ENCODE results near the gene DDX27.

Gene DDX27

GRCh38 chr20:49279677-49280462, 60.7 kb downstream of the DDX27 start:
- no peak for DNase-seq

DNA sequence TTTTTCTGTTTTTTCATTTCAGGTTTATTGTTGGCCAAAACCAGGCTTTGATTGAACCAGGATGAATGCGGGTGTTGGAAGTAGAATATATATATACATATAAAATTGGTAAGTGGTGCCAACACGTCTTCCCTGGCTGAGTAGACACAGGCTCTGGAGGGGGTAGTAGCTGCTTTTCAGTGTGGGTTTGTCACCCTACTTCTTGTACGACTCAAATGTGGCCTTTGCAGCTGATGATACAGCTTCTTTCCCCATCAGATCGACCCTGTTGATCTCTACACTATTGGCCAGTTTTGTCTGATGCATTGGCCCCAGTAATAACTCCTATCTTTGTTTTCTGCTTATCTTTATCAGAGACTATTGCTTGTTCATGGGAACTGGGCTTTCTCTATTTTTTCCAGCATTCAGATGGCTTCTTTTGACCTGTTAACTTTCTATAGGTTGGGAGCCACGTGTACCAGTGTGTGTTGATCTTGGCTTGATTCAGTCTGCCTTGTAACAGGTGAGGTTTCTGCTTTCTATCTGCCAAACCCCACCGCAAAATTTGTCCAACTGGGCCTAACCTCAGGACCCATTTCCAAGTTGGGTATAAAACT, 61.3 kb downstream of the DDX27 start:
- no peak for DNase-seq

- DNase-seq: no peak
These were observed 62.1 kb downstream of the DDX27 start for GRCh38 chr20:49281059-49281912.

DNA sequence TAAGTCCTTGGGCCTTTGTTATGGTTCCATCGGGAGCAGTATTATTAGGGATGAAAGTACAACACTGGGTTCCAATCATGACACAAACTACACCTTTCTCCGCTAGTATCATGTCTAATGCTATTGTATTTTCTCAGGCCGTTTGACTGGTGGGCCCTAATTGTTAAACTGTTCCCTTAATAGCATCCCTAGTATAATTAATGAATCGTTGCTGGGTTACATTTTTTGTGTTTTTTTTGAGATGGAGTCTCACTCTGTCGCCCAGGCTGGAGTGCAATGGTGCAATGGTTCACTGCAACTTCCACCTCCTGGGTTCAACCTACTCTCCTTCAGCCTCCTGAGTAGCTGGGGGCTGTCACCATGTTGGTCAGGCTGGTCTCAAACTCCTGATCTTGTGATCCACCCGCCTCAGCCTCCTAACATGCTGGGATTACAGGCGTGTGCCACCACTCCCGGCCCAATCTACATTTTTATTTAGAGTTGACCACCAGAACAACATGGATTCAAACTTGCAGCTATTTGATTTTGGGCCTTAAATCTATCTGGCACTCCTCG, 62.8 kb downstream of the DDX27 start:
- no peak for DNase-seq

DNA sequence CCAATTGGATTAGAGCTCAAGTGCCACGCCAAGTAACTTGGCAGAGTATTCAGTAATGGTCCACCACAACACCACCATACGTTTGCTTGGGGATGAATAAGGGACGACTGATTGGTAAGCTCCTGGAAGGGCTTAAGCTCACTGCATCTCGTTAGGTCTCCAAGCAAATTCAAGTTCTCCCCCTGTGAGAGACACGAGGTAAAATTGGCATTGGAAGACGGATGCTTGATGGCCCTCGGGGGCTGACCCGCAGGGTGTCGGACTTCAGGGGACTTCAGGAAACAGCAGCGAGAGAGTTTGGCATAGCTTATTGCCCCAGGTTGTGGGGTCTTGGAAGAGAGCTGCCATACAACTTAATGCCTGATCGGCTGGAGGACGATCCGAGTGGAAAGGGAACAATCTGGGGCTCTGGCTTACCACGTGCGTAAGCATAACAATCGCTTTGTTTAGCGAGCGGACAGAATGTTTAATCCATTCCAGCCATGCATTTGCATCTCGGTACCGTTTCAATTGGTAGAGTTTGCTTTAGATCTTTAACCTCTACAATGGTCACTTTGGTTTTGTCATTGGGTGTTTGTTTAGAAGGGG, 63.5 kb downstream of the DDX27 start:
- DNase-seq: no peak

DNA sequence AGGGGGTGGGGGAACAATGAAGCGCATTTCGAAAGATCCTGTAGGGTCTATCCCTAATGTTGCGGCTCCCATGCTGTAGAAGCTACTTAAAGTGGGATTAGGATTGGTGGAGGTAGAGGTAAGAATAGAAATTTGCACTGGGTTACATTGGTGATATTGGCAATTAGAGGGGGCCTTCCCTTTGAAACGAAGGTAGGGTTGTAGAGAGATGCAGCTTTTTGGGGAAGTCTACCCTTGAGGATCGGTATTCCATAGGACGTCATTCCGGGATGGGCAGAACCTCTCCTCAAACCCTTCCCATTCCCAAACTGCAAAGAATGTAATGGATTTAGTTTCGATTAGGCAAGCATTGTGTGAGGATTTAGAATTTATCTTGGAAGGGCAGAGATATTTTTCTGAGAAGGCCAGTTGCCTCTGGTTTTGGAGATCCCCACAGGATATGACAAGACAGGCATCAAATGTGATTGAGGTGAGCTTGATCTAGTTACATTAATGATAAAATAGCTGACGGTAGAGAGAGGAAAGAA, 64.0 kb downstream of the DDX27 start:
- no peak for DNase-seq

DNA sequence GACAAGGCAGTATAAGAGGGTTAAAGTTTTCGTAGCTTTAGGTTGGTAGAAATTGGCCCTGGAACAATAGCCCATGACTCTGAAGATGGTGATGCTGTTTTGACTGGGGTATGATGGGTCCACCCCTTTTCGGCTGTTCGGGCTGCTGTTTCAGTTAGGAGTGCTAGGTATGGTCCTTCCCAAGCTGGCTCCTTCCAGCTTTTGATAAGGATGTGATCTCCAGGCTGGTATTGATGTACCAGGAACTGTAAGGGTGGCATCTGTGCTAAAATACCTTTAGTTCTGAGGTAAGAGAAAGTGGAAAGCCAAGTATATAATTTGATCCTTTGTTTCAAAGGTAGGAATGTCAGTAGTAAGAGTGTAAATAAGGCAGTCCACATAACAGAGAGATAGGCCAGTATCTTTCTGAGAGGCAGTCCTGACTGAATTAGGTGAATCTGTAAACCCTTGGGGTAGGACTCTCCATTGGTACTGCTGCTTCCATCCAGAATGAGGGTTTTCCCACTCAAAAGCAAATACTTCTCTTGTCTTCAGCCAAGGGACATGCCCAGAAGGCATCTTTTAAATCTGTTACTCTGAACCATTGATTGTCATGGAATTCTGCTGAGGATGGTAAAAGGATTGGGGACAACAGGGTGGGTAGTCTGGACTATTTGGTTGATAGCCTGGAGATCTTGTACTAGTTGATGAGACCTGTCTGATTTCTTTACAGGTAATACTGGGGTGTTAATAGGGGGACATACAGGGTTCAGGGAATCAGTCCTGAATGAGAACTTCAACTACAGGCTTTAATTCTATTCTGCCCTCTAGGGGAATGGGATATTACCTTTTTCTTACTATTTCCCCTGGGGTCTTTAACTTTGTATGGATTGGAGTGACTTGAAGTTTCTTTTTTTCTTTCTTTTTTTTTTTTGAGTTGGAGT, 64.7 kb downstream of the DDX27 start:
- no peak for DNase-seq

GRCh38 chr20:49284818-49285217, 65.6 kb downstream of the DDX27 start:
- no peak for DNase-seq

GRCh38 chr20:49285233-49285668, 66.0 kb downstream of the DDX27 start:
- DNase-seq: no peak

GRCh38 chr20:49285813-49286494, 66.7 kb downstream of the DDX27 start:
- no peak for DNase-seq

DNA sequence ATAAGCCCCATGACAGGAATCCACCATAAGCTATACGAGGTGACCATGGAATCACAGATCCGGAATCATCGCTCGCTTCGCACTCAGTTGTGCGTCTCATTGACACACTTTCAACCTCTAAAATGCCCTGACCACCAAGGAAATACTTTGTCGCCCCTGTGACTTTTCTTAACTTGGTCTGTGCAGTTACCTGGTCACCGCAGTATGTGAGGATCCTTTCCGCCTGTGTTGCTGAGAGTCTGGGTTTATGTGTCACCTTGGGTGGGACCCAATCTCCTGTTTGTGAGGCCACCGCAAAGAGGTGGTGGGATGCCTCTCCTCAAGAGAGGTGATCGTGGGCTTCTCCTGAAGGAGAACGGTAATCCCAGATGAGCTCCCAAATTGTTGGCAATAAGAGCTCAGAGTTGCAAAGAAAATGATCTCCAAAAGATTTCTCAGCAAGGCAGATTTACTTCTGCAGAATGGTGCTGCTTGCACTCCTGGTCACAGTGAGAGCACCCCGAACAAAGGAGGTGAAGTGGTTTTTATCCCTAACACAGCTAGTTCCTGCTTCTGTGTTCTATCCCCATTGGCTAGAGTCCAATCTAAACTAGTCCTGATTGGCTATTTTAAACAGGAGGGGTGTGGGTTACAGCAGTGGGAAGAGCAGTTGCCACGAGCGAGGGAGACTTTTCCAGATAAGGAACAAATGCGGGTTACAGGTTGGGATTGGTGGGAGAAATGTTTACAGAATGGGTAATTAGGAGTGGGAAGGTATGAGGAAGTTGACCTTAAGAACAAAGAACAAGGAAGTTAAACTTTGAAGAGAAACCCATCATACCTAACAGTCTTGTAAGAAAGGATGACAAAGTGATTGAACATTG, 67.7 kb downstream of the DDX27 start:
- DNase-seq: no peak

- no peak for DNase-seq
These were observed 68.5 kb downstream of the DDX27 start for GRCh38 chr20:49287555-49288249.

GRCh38 chr20:49288250-49288751, 69.1 kb downstream of the DDX27 start:
- DNase-seq: no peak

DNA sequence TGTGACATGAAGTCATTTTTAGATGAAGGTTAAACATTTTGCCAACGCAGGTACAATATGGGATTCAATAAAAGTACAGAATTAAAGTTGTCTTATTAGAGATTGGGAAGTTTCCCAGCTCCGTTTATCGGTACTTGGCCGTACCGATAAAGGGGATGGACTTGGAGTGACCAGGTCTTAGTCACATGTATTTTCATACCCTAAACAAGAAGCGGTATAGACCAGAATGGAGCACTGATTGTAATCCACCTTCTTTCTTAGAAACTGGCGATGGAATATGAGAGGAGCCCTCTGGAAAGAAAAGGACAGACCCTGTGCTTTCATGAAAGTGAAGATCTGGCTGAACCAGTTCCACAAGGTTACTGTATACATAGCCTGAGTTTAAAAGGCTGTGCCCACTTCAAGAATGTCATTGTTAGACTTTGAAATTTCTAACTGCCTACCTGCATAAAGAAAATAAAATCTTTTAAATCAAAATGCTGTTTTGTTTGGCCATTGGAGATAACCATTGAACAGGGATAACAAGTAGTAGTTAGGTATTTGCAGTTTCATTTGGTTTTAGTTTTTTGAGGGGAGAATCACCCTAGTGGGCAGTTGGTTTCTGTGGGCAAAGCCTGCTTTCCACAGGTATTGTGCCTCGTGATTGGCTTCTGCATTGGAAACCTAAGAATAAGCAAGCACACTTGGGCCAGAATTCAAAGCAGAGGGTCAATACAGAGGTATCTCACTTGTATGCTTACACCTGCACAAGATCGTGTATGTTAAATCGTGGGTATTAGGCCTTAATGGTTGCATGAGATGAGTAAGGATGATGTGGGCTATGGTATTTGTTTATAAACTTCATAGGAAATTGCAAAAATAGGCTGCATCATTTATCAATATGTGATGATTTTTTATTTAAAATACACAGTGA, 69.8 kb downstream of the DDX27 start:
- no peak for DNase-seq

- no peak for DNase-seq
These were observed 71.5 kb downstream of the DDX27 start for GRCh38 chr20:49290608-49291191.

GRCh38 chr20:49291200-49291599, 72.0 kb downstream of the DDX27 start:
- DNase-seq: no peak

DNA sequence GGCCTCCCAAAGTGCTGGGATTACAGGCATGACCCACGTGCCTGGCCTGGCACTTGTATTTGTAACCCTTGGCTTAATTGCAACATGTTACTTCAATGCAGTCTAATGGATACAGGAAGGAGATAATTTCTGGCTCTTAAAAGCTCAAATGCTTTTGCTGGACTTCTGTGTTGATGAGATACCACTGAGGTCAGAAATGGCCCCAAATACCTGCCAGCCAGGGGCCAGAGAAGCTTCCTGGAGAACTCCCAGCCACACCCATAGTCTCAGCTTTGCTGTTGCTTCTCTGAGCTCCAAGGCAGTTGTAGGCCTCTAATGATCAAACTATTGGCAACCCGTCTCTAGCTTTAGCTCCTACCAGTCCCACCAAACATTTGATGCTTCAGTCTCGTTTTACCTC, 72.8 kb downstream of the DDX27 start:
- no peak for DNase-seq

DNA sequence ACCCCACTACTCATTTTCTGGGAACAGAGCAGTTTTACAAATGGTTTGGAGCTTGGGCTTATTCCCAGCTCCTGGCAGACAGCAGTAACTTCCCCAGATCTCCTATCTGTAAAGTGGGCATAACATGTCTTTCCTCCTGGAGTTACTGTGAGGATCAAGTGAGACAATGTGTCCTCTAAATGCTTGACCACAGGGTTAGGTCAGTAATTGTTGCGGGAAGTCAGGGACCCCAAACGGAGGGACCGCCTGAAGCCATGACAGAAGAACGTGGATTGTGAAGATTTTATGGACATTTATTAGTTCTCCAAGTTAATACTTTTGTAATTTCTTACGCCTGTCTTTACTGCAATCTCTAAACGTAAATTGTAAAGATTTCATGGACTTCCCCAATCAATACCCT, 73.9 kb downstream of the DDX27 start:
- DNase-seq: no peak

Data from NCI-H1092 (cell line).